NCI-H345 treated with DMSO at 0.1 percent for 48 hours (cell line): ENCODE measurements around the gene BBIP1.
"Not testable (repeated sequence)": the region's sequence is repeated elsewhere in the genome, so short reads cannot be mapped to it uniquely, and the experiment has no call there.

Experiments
- DNase-seq: peaks from one replicate; lab custom pipeline; 2025; ENCODE audit not compliant: unreplicated experiment; lab: John Stamatoyannopoulos, UW

Gene BBIP1

GRCh38 chr10:110885932-110886674, 32.9 kb downstream of the BBIP1 start:
- DNase-seq, result no peak

DNA sequence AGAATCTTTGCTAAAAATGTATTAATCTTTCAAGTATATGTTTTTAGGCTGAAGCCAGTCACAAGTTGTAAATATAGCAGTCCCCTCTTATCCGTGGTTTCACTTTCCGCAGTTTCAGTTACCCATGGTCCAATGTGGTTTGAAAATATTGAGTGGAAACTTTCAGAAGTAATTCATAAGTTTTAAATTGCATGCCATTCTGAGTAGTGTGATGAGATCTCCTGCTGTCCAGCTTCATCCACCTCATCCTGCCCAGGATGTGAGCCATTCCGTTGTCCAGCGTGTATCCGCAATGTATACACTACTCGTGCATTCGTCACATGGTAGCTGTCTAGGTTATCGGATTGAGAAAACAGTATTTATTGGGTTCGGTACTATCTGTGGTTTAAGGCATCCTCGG, 35.1 kb downstream of the BBIP1 start:
- DNase-seq, result no peak

DNA sequence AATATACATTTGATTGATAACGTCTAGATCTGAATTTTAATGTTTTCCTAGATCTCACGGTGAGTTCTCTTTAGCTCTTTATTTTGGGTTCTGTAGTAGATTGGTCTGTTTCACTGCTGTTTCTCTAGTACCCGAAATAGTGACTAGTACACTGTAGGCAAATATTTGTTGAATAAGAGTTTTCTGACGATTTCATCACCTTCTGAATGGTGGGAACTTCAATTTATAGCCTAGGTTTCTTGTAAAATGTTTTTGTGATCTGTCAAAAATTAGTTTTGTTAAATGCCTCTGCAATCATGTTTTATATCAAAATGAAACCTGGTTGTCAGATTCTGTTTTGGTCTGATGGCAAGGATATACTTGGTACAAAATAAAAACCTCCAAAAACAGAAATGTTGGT, 37.1 kb downstream of the BBIP1 start:
- DNase-seq, result no peak

DNA sequence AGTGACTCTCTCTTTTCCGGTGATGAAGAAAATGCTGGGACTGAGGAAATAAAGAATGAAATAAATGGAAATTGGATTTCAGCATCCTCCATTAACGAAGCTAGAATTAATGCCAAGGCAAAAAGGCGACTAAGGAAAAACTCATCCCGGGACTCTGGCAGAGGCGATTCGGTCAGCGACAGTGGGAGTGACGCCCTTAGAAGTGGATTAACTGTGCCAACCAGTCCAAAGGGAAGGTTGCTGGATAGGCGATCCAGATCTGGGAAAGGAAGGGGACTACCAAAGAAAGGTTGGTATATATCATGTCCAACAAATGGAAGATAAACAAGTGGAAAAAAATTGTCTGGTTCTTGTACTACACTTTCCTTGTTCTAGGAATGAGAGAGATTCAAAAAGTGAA, 37.7 kb downstream of the BBIP1 start:
- DNase-seq, result no peak

DNA sequence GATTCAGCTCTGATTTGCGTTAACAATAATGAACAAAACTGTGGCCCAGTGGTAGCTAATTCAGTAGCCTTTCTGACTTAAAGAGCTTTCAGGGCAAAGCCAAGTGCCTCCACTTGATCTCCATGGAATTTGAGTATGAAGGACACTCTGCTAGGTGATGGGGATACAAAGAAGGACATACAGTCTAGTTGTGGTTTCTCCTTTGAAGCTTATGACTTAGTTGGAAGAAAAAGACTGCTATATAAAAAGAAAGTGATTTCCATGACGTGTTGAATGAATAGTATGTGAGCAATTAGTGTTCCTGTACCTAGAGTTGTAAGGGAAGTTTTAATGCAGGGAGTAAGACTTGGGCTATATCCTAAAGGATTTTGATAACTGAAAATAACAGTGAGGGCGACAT, 39.0 kb downstream of the BBIP1 start:
- no peak for DNase-seq

DNA sequence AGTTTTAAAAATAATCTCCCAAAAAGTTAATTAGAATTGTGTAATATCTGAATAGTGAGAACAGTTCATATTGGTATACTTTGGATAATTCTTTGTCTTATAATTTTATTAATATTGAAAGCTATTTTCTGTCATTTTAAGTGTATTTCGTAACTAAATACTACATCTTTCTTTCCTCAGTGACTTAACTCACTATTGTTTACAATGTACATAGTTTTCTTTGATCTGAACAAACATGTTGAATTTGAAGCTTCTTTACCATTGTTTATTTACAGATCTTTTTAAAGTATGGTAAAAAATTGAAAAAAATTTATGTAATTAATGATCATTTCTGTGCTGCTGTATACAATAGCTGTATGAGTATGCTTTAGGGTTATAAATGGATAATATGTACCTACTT, 42.2 kb downstream of the BBIP1 start:
- no peak for DNase-seq

GRCh38 chr10:110876000-110876399, 43.0 kb downstream of the BBIP1 start:
- no peak for DNase-seq

GRCh38 chr10:110873951-110874350, 45.0 kb downstream of the BBIP1 start:
- DNase-seq, result no peak

DNA sequence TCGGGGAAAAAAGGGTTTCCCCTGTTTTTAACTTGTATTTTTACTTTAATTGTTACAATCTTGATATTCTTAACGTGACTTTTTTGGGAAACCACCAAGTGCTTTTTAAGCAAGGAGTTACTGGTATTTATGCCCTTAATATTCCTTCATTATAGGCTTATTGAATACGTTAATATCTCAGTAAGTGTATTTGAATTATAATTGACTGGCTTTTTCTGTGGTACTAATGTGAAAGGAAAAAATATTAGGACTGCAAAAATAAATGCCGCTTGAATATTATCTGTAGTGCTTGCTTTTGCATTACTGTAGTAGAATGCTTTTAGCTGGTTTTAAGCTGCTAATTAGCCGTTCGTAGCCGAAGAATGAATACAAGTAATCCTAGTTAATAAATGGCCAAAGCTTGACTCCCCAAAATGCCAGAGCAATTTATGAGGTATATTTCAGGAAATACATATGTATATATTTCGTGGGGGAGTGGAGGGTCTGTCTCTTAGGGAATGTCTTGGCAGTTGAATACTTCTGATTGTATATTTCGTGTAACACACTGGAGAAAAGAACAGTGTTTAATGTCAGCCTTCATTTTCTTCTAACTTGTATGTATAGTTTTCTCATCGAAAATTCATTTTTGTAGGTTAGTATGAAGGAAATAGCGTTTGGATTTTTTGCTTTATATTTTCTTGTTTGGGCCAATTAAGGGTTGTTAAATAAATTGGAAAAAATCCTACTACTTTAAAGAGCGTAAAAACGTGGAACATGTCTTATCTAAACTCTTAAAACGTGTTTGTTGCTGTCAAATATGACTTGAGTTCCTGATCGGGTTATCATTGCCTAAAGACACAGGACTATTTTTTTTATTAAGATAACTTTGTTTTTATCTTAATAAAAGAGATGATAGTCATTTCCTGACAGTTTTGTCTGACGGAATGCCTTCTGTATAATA, 45.7 kb downstream of the BBIP1 start:
- DNase-seq, result no peak

DNA sequence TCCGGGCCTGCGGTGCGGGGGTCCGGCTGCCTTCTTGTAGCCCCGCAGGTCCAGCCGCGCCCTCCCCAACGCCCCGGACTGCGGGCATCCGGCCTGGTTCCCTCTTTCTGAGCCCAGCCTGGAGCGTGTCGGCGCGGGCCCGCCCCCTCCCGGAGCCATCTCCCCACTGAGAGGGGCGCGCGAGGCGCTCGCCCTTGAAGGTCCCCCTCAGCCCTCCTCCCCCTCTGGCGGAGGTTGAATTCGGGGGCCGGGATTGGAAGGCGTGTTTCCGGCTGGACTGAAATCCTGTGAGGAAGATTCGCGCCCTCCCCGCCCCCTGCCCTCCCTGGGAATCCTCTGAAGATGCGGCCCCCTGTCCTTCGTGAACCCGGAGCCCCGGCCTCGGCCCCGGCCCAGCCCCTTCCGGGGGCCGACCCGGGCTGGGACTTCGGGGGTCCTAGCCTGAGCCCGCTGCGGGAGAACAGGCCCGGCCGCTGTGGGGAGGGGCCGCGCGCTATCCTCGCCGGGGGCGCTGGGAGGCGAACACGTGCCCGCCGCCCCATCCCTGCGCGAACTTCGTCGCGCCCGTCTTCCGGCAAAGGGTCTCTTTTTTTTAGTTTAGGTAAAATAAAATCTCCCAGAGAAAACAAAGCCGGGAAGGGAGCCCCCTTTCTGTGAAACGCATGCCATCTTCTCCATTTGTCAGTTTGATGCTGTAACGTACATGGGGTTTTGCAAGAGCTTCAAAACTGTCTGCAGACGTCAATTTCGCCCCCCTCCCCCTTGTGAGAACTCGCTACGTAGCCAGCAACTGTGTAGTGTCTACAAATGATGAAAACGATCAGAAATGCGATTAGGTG, 46.6 kb downstream of the BBIP1 start:
- DNase-seq, result peak; percentile 2

DNA sequence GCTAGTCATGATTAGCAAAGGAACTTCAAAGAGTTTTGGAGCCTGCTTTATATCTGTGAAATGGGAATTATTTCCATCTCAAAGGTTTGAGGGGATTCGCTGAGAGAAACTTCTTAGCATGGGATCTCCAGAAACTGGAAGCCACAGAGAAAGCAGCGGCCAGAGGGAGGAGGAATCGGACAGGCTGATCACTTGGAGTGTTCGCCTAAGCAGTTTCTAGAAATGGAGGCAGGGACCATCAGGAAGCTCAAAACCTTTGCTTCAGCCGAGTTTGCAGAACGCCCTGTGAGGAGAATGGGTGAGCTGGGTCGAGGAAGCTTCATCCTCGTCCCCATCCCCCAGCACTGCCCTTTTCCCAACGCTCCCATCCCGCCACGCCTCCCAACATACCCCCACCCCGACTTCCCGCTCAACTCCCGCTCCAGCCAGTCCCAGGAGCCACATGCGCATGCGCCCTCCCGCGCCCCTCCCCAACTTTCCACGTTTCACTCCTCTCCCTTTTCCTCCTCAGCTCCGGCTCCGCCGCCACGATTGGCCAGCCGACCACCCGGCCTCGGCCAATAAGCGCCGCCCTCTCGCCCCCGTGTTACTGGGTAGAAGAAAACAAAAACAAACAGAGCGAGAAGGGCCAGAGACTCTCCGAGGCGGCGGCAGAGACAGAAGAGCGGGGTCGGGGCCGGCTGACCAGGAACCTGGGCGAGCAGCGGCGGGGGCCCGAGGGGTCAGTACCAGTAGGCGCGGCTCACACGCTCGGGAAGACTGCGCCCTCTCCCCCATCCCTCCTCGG, 47.5 kb downstream of the BBIP1 start, which contains the start of gene PDCD4:
Gene PDCD4 (plus strand): TSS at position 631 of the 787 bp plus-strand sequence. CDS start 4,100 bp downstream, outside the sequence.
- peak; percentile 70 for DNase-seq

DNA sequence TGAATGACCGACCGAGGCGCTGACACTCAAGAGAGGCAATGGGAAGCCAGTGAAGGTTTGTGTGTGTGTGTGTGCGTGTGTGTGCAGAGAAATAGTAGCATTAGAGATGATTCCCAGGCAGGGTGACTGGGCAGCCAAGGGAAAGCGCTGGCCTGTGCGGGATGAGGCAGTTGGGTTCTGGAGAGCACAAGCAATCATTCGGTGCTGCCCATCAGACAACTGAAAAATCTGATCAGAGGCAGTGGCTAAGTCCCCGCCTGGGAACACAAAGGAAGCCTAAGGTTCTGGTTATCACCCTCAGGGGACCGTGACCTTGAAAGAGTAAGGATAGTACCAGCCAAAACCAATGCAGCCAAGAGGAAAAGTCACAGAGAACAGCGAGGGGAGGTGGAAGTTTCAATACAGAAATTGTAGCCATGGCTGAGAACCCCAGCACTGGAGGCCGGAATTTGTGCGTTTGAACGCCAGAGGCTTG, 48.1 kb downstream of the BBIP1 start:
- DNase-seq, result no peak

DNA sequence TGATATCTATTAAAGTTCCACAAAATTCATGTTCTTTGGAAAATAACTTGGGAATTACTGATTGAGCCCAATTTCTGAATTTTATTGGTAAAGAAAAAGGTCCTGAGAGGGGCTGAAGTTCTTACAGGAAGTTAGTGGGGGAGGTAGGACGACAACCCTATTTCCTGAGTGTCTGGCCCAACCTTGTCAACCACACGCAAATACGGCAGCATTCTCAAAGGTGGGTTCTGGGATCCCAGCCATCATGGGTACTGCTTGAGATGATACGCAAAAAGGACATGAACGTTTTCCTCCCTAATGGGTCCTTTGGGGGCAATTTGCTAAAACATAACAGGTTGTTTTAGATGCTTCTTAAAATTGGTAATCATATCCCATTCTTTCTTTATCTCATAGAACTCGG, 50.0 kb downstream of the BBIP1 start:
- no peak for DNase-seq

DNA sequence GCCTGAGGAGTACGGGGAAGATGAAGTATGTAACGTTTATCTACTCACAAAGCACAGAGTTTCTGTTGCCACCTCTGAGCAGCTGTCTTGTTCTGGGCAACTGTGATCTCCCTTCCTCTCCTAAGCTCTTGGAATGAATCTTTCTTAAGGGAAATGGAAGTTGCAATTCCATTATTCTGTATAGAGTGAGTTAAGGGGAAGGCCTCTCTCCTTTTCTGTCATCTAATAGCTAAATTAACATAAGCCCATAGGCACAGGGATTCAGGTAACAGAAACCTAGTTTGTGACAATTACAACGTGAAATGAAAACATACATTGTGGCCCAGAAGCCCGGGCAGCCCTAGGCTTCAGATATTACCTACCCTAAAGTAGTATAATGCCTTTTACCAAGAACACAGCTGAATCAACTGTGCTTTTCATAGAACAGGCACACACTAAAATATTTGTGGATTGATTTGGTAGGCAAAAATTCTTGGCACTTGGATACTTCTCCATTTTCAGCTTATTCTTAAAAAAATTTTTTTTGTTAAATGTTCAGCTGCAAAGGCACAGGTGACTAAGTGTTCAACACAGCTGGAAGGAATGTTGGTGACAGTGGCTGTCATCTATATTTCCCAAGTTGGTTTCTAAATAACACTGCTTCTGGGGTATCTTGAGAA, 51.0 kb downstream of the BBIP1 start:
- DNase-seq, result no peak

DNA sequence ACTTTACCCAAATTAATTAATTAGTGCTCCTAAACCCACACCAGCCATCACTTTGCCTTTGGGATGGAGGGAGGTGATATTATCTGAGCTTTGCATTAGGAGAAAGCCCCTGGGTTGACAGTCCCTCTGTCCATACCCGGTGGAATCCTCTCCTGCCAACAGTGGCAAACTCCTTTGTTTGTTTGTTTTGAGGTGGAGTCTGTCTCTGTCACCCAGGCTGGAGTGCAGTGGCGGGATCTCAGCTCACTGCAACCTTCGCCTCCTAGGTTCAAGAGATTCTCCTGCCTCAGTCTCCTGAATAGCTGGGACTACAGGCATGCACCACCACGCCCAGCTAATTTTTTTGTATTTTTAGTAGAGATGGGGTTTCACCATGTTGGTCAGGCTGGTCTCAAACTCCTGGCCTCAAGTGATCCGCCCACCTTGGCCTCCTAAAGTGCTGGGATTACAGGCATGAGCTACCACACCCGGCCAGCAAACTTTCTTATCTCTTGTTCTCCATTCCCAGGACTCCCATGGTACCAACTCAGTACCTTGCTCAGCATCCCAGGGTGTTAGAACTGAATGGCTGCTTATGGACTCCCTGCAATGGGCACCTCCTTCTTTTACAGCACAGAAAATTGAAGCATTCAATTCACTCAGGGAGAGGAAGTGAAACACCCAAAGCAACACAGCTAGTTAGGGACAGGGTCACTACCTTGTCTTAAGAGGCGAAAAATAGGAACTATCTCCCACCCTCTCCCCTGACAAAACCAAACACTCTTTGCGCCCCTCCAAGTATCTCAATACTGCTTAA, 51.8 kb downstream of the BBIP1 start:
- DNase-seq, result not testable (repeated sequence)

DNA sequence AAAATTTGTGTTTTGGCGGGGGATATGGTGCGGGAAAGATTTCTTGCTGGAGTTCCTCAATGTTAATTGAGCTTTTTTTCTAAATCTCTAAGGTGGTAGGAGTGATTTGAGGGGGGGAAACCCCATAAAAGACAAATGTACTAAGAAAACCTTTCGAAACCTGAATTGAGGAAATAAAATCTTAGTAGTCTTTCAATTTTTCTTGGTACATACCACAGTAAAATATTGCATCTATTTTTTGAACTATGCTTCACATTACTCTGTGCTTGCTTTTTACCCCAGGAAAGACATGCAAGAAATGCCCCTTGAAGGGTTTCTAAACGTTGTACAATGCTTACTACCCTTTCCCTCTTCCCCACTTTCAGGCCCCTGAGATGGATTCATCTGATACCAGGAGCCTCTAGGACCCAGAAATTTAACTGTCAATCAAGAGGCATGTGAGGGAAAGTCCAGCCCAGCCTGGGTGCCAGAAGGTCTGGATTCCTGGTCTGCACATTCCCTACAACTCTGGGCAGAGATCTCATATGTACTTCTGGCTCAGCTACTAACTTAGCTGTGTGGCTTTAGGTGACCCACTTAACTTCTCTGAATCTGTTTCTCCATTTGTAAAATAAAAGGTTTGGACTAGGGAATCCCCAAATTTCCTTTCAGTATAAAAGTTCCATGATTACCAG, 53.0 kb downstream of the BBIP1 start:
- no peak for DNase-seq

GRCh38 chr10:110865186-110865808, 53.7 kb downstream of the BBIP1 start:
- DNase-seq, result no peak

GRCh38 chr10:110864662-110865140, 54.3 kb downstream of the BBIP1 start:
- DNase-seq, result no peak
